Cortex of kidney (tissue), 1 donor: Measurements from ENCODE around the gene BAHD1.

Source experiments
- DNase-seq: peaks from one replicate; lab custom pipeline; 2025; lab: John Stamatoyannopoulos, UW

The BAHD1 gene

DNA sequence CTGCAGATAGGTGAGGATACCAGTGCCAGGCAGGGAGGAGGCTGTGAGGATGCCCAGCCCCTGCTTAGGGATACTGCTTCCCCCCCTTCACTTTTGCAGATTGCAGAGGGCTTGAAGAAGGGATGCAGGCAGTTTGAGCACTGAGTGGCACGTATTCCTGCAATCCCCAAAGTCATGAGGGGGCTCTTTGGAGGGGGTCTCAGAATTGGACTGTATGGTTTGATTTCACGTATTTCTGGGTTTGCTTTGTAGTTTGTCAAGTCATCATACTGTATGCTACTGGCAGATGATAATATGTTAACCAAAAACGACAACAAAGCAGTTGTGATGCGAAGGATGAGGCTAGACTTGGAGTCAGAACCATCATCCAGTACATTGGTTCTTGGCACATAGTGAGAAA is 58.1 kb downstream of the BAHD1 start:
- DNase-seq, result no peak

DNA sequence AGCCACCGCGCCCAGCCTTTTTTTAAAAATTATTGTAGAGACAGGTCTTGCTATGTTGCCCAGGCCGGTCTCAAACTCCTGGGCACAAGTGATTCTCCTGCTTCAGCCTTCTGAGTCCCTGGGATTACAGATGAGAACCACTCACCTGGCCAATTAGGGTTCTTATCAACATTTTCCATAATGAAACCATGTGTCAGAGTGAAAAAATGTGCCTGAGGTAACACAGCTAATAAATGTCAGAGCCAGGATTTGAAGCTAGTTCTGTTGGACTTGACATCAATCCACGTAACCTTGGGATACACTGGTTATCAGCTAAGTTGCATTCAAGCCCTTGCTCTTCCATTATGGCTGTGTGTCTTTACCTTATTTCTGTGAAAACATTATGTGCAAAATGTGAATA is 59.2 kb downstream of the BAHD1 start:
- no peak for DNase-seq

DNA sequence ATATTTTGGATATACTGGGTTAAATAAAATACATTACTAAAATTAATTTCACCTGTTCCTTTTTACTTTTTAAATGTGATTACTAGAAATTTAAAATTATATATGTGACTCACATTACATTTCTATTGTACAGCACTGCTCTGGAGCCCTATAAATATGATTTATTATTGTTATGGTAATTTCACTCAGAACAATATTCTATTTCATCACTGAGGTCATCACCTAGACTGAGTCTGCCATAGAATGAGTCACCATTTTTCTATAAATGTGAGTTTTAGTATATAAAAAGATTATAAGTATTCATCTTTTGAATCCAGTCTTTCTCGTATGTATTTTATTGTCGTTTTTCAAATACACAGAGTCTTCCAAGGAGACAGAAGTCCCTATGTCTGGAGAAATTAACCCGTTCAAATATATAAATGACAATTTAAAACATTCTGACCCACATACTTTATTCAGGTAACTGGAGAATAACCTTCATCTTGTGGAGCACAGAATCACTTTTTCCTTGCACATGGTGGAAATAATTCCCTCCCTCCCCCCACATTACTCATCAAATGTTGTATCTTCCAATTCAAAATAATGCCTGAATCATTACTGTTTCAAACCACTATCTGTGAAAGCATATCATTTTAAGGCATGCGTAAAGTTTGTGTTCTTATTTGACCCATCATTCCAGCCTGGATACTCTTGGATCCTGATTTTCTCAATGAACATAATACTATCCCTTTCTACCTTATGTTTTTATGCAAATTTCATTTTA is 60.0 kb downstream of the BAHD1 start:
- DNase-seq, result no peak

DNA sequence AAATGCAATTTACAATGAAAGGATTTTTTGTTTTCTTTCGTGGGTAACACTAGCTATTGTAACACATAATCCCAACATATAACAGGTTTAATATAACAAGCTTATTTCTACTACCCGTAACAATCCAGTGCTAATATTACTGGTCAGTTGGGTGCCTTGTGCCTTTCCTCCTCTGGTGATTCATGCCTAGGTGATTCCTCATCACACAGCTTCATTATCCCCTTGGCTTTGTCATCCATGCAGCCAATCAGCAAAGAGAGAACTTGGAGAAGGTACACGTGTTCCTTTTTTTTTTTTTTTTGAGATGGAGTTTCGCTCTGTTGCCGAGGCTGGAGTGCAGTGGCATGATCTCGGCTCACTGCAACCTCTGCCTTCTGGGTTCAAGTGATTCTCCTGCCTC is 60.7 kb downstream of the BAHD1 start:
- no peak for DNase-seq

DNA sequence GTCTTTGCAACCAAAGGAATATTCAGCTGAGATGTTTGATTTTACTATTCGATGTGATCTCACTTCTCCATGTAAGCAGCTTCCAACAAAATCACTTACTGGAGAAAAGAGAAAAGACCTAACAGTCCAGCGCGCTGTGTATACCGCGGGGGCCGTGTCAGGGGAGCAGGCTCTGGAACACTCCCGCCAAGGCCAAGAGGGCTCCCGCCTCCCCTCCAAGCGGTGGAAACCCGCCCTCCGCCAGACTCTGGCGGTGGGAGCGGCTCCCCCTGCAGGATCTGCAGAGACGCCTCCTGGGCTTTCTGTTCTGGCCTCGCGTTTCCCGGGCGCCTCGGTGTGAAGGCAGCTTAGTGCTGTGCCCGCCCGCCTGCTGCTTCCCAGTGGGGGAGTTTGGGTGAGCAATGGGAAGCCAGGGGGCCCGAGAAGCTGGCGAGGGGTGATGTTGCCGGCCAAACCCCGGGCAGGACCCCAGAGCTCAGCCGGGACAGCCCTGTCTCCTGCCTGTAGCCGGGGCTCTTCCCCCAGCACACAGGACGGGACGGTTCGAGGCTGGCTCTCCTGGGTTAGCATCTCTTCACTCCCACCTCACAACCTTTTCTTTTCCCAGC is 66.3 kb downstream of the BAHD1 start:
- DNase-seq, result no peak

DNA sequence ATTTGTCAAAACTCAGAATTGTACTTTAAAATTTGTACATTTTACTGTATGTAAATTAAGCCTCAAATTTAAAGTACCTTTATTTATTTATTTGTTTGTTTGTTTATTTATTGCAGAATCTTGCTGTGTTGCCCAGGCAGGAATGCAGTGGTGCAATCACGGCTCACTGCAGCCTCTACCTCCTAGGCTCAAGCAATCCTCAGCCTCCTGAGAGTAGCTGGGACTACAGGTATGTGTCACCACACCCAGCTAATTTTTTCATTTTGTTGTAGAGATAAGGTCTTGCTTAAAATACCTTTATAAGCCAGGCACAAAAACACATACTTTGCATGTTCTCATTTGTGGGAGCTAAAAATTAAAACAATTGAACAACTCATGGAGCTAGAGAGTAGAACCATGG is 67.5 kb downstream of the BAHD1 start:
- DNase-seq, result no peak

DNA sequence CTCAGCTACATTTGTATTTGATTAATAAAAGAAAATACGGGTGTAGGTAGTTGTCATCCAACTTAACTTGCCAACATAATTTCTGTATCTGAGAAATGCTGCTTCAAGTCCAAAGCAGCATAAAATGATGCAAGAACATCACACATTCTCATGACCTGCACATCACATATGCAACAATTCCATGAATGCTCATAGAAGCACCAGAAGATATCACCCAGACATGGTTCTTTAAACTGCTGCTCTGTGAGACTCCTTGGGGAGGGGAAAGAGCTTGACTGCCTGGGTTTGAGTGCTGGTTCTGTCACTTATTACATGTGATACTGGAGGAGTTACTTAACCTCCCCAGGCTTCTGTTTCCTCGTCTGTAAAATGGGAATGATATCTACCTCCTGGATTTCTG is 69.4 kb downstream of the BAHD1 start:
- no peak for DNase-seq

DNA sequence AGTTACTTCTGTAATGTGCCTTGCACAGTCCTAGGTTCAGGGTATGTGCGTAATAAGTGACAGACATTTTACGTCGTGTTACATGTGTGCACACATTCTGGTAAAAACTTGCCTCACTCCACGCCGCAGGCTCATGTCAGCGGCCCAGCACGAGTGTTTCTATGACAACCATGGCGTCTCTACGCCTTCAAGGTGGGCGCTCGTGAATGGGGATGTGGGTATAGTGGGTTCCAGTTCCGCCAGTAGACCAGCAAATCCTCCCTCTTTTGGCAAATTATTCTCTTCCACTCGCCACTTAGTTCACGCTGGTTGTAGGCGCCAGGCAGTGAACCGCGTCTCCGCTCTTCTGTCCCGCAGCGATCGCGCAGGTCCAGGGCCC is 70.3 kb downstream of the BAHD1 start:
- DNase-seq, result no peak

DNA sequence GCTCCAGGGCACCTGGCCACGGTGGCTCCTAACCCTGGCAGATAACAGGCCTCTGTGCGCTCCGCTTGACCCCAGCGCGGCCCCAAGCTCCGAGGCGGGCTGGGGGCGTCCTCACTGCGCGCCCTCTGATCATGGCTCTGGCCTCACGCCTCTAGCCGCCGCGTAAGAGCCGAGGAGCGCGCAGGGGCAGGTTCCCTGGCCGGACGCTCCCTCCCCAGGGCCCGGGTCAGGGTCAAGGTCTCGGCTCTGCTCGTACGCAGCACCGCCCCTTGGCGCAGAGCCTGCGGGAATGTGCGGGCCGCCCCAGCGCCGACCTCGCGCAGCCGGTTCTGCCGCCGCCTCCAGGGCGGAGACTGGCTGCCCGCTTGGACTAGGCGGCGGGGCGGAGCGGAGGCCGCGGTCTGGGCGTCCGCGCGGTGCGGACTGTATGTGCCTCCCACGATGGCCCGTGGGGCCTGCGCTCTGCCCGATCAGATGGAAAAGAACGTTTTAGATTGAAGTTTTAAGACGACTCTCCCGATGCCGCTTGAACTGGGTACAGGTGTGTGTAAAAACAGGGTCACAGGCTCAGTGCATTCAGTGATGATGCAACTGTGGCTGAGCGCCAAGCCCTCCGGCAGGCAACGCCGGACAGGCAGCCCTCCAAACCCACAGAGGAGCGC is 70.8 kb downstream of the BAHD1 start:
- DNase-seq, result no peak

DNA sequence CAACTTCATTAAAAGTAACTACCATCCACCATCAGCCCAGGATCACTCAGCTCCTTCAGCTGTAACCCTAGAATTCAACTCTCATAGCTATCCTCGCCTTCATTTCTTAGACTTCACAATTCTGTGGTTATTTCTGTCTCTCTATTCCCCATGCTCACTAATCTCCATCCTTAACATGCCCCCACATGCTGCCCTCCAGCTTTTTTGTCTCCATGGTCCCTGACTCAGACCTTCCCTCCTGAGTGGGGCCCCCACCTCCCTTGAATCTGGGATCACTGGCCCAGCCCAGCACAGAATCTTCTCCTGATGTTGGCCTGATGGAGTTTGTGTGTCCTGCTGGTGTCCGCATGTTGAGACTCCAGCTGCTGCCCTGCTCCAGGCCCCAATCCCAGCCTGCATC is 71.7 kb downstream of the BAHD1 start:
- no peak for DNase-seq

DNA sequence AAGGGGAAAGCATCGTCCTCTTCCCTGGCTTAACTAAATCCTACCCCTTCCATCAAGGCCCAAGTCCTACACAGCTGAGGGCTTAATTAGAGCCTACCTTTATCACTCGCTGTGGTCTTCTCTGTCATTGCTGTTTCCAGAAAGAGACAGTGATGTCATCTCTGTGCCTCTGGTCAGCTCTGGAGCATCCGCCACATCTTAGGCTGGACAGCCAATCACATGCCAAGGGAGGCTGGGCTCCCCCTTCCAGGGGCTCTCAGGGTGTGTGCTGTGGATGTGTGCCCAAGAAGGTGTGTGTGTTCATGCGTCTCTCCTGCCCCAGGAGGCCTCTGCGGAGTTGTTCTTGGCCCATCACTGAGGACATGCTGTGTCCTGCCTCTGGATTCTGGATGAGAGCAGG is 72.9 kb downstream of the BAHD1 start:
- DNase-seq, result no peak

DNA sequence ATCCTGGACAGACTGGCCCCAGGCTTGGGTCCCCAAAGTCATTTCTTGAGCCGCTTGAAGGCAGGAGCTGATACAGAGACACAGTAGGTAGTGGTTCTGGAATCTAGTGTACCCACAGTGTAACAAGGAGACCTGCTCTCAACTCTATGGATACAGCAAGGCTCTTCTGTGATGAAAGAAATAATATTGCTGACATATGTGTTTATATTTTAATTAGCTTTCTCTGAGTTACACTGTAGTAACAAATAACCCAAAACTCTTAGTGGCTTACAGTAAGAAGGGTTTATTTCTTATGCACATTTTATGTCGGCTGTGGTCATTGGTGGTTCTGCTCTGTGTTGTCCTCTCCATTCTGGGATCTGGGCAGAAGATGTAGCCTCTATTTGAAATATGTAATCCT is 75.6 kb downstream of the BAHD1 start:
- DNase-seq, result no peak
